GM19438 (cell line): Measurements from ENCODE around the gene NR2F2.

Experiments used
- ATAC-seq: cut with Tn5 transposase; IDR thresholded peaks from one replicate; pipeline ENCODE4 v1.9.1; 2021; ENCODE audit warnings: low read depth; ENCODE audit not compliant: unreplicated experiment

NR2F2 gene

DNA sequence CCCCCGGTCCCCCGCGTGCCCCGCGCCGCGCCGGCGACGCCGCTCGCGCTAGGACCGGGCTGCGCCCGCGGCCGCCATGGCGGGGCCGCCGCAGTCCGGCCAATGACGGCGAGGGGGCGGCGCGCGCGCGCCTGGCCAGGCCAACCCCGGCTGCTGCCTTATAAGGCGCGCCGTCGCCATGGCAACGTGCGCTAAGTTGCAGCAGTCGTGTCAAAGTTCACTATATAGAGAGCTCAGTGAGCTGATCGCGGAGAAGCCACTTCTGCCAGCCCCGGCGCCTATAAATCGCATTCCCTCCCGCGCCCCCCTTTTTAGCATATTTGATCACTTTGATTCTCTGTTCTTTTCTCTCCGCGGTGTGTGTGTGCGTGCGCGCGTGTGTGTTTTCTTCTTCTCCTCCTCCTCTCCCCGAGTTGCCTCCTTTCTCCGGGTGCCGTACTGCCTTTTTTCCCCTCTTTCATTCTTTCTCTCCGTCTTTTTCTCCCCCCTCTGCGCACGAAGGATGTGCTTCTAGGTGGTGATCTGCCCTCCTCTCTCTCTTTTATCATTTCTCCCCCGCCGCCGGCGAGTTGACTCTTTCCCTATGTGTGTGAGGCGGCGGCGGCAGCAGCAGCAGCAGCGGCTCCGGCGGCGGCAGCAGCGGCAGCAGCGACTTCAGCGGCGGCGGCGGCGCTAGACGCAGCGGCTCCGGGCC lies at the start of gene NR2F2:
Gene NR2F2, plus strand, starts transcription at position 251 of the 694 bp plus-strand sequence. CDS start 1,406 bp downstream, outside the sequence.
- ATAC-seq, result peak; percentile 87

GRCh38 chr15:96285305-96285704 lies 45.2 kb upstream of the NR2F2 start:
- no peak for ATAC-seq

- no peak for ATAC-seq
Observed at GRCh38 chr15:96285729-96286254, 44.7 kb upstream of the NR2F2 start.

DNA sequence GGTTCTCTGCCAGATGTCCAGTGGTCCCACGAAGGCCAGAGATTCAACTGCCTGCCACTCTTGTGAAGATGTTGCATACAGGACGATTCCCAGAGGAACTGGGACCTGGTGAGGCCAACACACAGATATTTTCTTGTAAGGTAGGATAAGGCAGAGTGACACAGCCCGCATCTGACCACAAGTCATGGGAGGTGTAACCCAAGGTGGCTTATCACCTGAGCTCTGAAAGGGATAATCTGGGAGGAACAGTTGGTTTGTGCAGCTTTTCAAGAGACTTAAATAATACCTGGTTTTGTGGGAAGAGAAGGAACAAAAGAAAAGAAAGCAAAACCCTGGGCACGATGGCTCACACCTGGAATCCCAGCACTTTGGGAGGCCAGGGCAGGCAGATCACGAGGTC lies 39.8 kb upstream of the NR2F2 start:
- no peak for ATAC-seq

- ATAC-seq, result no peak
Observed at GRCh38 chr15:96292635-96293034, 37.9 kb upstream of the NR2F2 start.

GRCh38 chr15:96293441-96293840 lies 37.1 kb upstream of the NR2F2 start:
- no peak for ATAC-seq

GRCh38 chr15:96294766-96295165 lies 35.7 kb upstream of the NR2F2 start:
- ATAC-seq, result no peak

GRCh38 chr15:96296264-96296663 lies 34.2 kb upstream of the NR2F2 start:
- no peak for ATAC-seq

DNA sequence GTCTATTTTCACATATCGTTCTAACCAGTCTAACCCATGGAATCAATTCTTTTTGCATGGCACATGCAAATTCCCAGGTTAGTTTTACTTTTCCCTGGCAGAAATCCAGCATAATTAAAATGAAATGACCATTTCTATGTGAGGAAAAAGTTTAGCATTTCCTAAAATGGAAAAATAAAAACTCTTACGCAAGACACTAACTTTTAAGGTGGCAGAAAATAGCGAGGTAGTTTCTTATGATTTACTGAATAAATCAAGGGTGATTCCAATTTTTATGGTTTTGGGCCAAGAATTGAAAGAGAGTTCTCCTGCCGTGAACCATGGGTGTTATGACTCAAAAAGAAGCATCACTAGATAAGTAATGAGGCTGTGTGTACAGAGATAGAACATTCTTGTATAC lies 32.7 kb upstream of the NR2F2 start:
- ATAC-seq, result no peak

DNA sequence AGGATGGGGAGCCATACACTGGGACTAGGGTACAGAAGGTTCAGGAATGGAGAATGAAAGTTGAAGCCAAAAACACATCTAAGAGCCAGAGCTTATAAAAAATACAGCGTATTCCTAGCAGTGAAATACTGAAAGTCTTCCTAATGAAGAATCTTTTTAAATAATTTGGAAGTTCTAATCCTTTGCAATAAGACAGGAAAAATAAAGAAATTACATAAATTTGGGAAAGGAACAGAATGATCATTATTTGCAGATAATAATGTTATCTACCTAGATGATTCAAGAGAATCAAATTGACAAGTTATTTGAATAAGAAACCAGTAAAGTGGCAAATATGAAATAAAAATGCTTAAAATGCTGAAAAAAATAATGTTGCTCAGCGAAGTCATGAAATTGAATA lies 32.3 kb upstream of the NR2F2 start:
- no peak for ATAC-seq

DNA sequence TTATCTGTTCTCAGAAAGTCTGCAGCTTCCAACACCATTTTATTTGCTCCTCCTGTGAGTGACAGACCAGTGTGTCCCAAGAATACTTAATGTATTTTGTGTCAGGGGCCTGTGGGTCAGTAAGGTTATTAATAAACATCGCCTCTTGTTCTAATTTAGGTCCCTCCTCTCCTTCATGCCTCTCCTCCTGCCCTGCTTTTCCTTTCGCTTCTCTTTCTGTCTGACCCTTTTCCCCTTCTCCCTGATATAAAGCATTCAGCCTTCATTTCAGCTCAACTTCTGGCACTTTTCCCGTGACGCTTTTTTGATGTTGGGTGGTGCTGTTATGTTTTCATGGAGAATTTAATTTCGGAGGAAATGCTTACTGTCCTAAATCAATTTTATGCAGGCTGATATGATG lies 29.7 kb upstream of the NR2F2 start:
- no peak for ATAC-seq

DNA sequence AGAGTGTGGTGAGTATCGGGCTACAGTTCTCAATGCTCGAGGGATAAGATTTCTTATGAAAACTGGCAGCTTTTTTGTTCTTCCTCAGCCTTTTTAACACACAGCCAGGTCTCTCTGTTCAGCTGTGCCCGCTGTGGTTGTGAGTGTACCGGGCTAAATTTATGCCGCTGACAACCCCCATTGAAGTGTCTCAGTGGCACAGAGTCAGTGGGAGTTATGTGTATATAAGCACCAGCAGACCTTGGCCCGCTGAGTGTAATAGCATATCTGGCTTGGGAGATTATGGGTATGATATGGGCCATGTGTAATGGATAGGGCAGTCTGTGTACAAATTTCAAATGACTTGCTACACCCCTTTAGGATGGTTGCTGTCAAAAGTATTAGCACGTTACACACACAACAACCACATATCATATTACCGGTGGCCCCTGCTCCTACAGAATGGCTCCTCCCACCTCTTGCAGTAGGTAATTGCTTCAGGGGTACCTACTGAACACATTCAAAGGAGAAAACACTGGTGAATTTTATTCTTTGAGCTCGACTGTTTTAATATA lies 26.9 kb upstream of the NR2F2 start:
- no peak for ATAC-seq

DNA sequence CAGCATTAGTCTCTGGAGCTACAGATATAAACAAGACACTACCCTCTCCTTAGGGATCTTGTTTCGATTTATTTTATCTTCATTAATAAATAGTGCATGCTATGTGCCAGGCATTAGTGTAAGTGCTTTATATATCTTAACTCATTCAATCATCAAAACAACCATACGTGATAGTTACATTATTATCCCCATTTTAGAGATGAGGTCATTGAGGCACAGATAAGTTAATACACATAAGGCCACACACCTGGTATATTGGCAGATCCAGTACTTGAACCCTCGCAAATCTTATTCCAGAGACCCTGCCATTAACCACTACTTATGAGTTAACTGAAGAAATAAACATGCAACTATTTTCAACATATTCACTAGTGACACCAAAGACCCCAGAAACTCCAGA lies 25.7 kb upstream of the NR2F2 start:
- ATAC-seq, result no peak

DNA sequence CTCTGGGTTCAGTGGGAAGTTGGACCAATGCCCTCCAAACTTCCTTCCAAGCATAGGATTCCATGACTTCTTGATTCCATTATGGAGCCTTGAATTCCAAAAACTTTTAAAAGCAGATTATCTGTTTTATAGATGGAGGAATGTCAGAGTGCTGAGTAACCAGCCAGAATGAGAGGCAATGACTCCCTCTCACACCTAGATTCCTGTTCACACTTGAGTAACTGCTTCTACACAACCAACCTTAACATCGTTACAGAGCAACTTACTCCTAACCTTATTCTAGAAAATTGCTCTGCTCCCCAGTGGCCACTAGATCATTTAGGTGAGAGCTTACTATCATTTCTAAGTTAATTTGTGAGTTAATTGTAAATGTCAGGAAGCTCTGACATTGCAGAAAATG lies 24.2 kb upstream of the NR2F2 start:
- ATAC-seq, result no peak

DNA sequence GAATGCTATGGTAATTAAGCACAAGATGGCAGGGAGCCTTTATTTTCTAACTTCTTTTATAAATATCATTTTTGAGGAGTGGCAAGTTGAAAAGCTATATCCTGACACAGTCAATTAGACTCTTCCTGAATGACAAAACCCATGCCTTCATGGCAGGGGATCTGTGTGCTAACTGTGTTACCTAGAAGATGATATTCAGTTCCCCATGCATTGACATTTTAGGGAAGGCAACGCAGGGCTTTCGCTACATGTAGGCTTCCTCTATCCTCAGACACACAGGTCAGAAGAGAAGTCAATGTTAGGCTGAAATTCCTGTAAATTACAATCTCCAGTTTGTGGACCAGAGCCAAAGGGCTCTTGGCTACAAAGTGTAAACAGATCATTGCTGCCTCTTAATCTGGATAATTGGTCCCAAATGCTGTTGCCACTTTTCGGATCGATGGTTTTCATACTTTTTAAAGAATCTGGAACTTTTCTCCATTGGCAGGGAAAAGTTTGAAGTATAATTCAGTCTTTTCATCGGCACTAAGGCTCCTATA lies 22.6 kb upstream of the NR2F2 start:
- no peak for ATAC-seq

GRCh38 chr15:96309143-96309660 lies 21.3 kb upstream of the NR2F2 start:
- no peak for ATAC-seq

- no peak for ATAC-seq
Observed at GRCh38 chr15:96311256-96311955, 19.1 kb upstream of the NR2F2 start.

GRCh38 chr15:96311956-96312294 lies 18.6 kb upstream of the NR2F2 start:
- no peak for ATAC-seq

DNA sequence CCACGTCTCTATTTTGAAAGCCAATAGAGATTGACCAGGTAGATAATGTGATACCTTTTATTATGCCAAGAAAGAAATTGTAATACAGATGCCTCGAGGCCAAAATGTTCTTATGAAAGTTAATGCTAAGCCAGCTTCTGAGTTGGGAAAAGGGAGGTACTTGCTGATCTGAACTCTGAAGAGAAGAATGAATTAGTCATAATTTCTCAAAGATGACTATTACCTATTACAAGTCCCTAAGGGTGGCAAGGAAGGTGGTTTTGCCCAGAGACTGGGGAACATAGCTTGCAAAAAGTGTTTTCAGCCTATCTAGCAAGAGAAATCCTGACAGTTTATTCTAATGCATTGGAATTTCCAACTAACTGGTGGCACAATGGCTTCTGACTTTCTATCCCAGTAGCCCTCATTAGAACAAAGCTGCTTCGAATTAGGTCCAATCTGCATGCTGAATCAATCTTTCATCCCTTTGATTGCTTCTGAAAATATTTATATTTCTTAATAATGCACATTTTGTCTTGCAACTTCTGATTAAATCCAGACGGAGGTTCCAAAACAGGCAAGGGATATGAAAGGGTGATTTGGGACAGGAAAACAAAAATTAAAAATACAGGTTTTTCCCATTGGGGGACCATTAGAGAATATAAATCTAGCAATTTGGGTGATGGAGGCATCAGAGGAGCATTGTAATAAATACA lies 17.7 kb upstream of the NR2F2 start:
- ATAC-seq, result no peak

- ATAC-seq, result no peak
Observed at GRCh38 chr15:96314518-96314917, 16.0 kb upstream of the NR2F2 start.

DNA sequence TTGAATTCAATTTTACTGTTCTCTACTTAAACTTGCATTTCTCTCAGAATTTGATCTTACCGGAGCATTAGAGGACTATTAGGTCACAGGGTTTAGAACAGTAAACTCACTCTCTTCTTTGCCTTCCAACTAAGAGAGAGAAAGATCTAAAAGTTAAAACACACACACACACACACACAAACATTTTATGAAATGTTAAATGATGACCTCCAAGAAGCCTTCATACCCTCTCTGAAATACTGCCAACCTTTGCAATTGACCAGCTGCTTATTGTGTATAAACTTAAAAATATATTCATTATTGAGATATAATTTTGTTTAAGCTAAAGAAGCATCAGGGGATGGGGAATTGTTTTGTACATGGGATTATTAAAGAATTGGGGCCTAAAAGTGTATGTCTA lies 15.5 kb upstream of the NR2F2 start:
- no peak for ATAC-seq
